Gastroesophageal sphincter (tissue), 4 donors: ENCODE measurements around the gene GZF1. TPM values are rescaled to one million over a fixed set of nuclear protein-coding genes. Genes with fewer than 3 reads are reported as not detected.

Experiments
- ATAC-seq: fragments of 150-250 bp; one replicate; pipeline ENCODE4 v1.9.1; 2016; ENCODE audit warnings: mild to moderate bottlenecking, moderate library complexity
- H3K27ac ChIP-seq, 4 donors: fragments of 200-600 bp; sonication (generic) in 3 of 4; 1 replicate in 3 of 4; 2 replicates in 1 of 4; pipeline ENCODE4 v1.5.1; 2016 to 2019
- H3K27me3 ChIP-seq: fragments of 200-600 bp; sonication (generic); one replicate; pipeline ENCODE4 v1.5.1; 2019
- H3K36me3 ChIP-seq, 2 donors: fragments of 200-600 bp; sonication (generic); one replicate each; pipeline ENCODE4 v1.5.1; 2019; ENCODE audit warnings: control low read depth in 1 of 2
- H3K4me1 ChIP-seq, 3 donors: fragments of 200-600 bp; sonication (generic); 1 replicate in 2 of 3; 2 replicates in 1 of 3; pipeline ENCODE4 v1.5.1; 2016 to 2019; ENCODE audit warnings: control low read depth in 2 of 3
- H3K4me3 ChIP-seq, 2 donors: fragments of 200-600 bp; sonication (generic); one replicate each; pipeline ENCODE4 v1.5.1; 2019; ENCODE audit warnings: mild to moderate bottlenecking in 1 of 2, moderate library complexity in 1 of 2
- H3K9me3 ChIP-seq, 3 donors: fragments of 200-600 bp; sonication (generic); one replicate each; pipeline ENCODE4 v1.5.1; 2017 to 2019; ENCODE audit warnings: control low read depth in 2 of 3
- EP300 ChIP-seq: sonication (generic); formaldehyde crosslinking; IDR thresholded peaks from one replicate; pipeline ENCODE4 v1.6.1; 2017; ENCODE audit warnings: antibody characterized with exemption, mild to moderate bottlenecking
- POLR2A ChIP-seq, 2 donors: fragments of 450-650 bp; IDR thresholded peaks; one replicate each; pipeline ENCODE4 v1.6.1; 2017; ENCODE audit warnings: antibody characterized with exemption in 2 of 2, mild to moderate bottlenecking in 2 of 2, moderate library complexity in 1 of 2
- POLR2AphosphoS5 ChIP-seq: sonication (generic); formaldehyde crosslinking; IDR thresholded peaks from one replicate; pipeline ENCODE4 v1.6.1; 2017; ENCODE audit warnings: antibody characterized with exemption
- WGBS, 2 donors: methylation state at CpG; one replicate each; pipeline ENCODE4 v1.1.5; 2018; ENCODE audit warnings: low coverage in 1 of 2; 5-methylcytosine and 5-hydroxymethylcytosine counted together
- total RNA-seq, 4 donors: library from RNA; depleted of rRNA; stranded (reverse); fragments of >200 nt; gene quantifications; one replicate each; pipeline ENCODE4 v1.1.0, GENCODE V29; 2016
- TF ChIP-seq, protein P1 (sequence below), 4 experiments: fragments of 200-600 bp in 2 of 4; fragments of 450-650 bp in 2 of 4; sonication (generic) in 1 of 4; IDR thresholded peaks; one replicate each; pipeline ENCODE4 v1.5.1; 2017 to 2019; ENCODE audit warnings: antibody characterized with exemption in 4 of 4, mild to moderate bottlenecking in 2 of 4, moderate library complexity in 2 of 4

The GZF1 gene
- total RNA-seq, 4 donors from 2014 or later = 13.5 to 18.8 (median 17.4) TPM

DNA sequence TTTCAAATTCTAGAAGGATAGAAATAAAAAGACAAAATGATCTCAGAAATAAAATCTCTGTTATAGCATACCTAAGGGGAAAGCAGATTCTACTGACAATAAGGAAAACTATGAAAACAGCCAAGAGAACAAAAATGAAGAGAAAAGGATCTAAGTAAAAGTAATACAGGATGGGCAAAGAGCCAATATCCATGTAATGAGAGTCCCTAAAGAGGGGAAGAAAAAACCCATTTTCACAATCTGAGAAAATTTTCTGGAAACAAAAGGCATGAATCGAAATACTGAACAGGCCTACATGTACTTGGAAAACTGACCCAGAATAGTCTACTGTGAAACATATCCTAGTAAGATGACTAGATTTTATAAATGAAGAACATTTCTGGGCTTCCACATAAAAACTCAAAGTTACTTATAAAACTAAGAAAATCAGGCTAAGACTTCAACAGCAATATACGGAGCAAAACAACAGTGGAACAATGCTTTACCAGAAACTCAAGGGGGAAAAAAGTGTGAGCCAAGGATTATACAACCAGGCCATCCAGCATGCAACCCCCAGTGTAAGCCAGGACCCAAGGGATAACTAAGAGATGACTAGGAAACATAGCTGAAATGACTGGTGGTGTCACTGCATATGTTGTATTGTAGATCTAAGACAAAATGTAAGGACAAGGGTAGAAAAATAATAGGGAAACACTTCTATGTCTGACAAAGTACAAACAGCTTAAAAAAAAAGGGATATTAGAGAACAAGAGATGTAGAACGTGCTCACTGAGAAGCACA, 49.1 kb downstream of the GZF1 start:
- H3K27me3 ChIP-seq = no peaks in the 10 kb centered on the region
- H3K4me1 ChIP-seq = peaks cover 3 to 57% (median 5%) of the 10 kb centered on the region in 3 donors
- 74 to 80% methylated on average over 2 to 3 of the region's 3 CpGs for WGBS, 2 donors
- no peak for ATAC-seq
- no peak overlapping the region for H3K4me3 ChIP-seq
- no peak for TF ChIP-seq POLR2A (IDR thresholded peaks at IDR 0.05)
- no peaks in the 10 kb centered on the region for H3K9me3 ChIP-seq
- no peaks in the 10 kb centered on the region for H3K36me3 ChIP-seq
- H3K27ac ChIP-seq = no peak overlapping the region

- TF ChIP-seq EP300 (no peak), POLR2A (IDR thresholded peaks at IDR 0.05) (no peak), POLR2AphosphoS5 (no peak)
- TF ChIP-seq, protein P1, sequence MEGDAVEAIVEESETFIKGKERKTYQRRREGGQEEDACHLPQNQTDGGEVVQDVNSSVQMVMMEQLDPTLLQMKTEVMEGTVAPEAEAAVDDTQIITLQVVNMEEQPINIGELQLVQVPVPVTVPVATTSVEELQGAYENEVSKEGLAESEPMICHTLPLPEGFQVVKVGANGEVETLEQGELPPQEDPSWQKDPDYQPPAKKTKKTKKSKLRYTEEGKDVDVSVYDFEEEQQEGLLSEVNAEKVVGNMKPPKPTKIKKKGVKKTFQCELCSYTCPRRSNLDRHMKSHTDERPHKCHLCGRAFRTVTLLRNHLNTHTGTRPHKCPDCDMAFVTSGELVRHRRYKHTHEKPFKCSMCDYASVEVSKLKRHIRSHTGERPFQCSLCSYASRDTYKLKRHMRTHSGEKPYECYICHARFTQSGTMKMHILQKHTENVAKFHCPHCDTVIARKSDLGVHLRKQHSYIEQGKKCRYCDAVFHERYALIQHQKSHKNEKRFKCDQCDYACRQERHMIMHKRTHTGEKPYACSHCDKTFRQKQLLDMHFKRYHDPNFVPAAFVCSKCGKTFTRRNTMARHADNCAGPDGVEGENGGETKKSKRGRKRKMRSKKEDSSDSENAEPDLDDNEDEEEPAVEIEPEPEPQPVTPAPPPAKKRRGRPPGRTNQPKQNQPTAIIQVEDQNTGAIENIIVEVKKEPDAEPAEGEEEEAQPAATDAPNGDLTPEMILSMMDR (IDR thresholded peaks at IDR 0.05) = no peak
- no peak for ATAC-seq
- Histone ChIP-seq H3K36me3 (no peaks in the 10 kb centered on the region), H3K4me3 (no peak overlapping the region), H3K27me3 (no peaks in the 10 kb centered on the region), H3K9me3 (no peaks in the 10 kb centered on the region), H3K4me1 (peaks cover 3 to 55% (median 5%) of the 10 kb centered on the region in 3 donors), H3K27ac (no peak overlapping the region)
- whole genome bisulfite sequencing, 2 donors = 33 to 71% methylated on average over 1 of the region's 1 CpG
Measured at GRCh38 chr20:23412026-23412425, 50.0 kb downstream of the GZF1 start.

DNA sequence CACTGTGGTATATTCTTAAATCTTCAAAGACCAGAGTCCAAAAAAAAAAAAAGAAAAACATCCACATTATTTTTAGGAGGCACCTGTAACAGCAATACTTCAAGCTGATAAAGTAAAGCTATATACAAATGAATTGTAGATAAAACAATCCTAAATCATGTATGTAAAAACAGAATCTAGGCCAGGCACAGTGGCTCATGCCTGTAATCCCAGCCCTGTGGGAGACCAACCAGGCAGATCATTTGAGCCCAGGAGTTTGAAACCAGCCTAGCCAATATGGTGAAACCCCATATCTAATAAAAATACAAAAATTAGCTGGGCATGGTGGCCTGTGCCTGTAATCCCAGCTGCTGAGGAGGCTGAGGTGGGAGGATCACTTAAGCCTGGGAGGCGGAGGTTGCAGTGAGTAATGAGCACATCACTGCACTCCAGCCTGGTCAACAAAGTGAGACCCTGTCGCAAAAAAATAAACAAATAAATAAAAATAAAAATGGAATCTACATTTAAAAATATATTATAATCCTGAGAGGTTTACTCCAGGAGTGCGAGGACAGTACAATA, 52.0 kb downstream of the GZF1 start:
- no peak for ATAC-seq
- H3K27ac ChIP-seq = no peak overlapping the region
- H3K9me3 ChIP-seq = no peaks in the 10 kb centered on the region
- 95 to 96% methylated on average over 3 of the region's 3 CpGs for WGBS, 2 donors
- H3K36me3 ChIP-seq = no peaks in the 10 kb centered on the region
- TF ChIP-seq, protein P1 (IDR thresholded peaks at IDR 0.05) = no peak
- no peak for TF ChIP-seq POLR2AphosphoS5
- TF ChIP-seq EP300 = no peak
- no peak for TF ChIP-seq POLR2A (IDR thresholded peaks at IDR 0.05)
- peaks cover 3 to 59% (median 5%) of the 10 kb centered on the region in 3 donors for H3K4me1 ChIP-seq
- no peak overlapping the region for H3K4me3 ChIP-seq
- H3K27me3 ChIP-seq = no peaks in the 10 kb centered on the region

GRCh38 chr20:23414526-23415188, 52.7 kb downstream of the GZF1 start:
- Histone ChIP-seq H3K4me3 (no peak overlapping the region), H3K27ac (no peak overlapping the region), H3K27me3 (no peaks in the 10 kb centered on the region), H3K9me3 (no peaks in the 10 kb centered on the region), H3K4me1 (peaks cover 3 to 64% (median 5%) of the 10 kb centered on the region in 3 donors), H3K36me3 (no peaks in the 10 kb centered on the region)
- no peak for ATAC-seq
- WGBS, 2 donors = 68 to 77% methylated on average over 1 of the region's 1 CpG
- no peak for TF ChIP-seq POLR2AphosphoS5
- TF ChIP-seq EP300 = no peak
- no peak for TF ChIP-seq POLR2A (IDR thresholded peaks at IDR 0.05)
- TF ChIP-seq, protein P1 (IDR thresholded peaks at IDR 0.05) = no peak

DNA sequence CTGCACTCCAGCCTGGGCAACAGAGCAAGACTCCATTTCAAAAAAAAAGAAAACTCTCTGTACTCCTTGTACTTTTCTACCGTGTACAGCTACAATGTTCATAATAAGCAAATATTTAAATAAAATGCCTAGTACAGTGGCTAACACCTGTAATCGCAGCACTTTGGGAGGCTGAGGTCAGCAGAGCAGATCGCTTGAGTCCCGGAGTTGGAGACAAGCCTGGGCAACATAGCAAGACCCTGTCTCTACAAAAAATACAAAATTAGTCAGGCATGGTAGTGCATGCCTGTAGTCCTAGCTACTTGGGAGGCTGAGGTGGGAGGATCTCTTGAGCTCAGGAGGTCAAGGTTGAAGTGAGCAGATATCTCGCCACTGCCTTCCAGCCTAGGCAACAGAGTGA, 53.6 kb downstream of the GZF1 start:
- no peaks in the 10 kb centered on the region for H3K27me3 ChIP-seq
- H3K4me1 ChIP-seq = peaks cover 3 to 66% (median 5%) of the 10 kb centered on the region in 3 donors
- ATAC-seq = no peak
- H3K27ac ChIP-seq = no peak overlapping the region
- H3K9me3 ChIP-seq = no peaks in the 10 kb centered on the region
- no peak for TF ChIP-seq EP300
- TF ChIP-seq, protein P1 (IDR thresholded peaks at IDR 0.05) = no peak
- no peak for TF ChIP-seq POLR2AphosphoS5
- no peak for TF ChIP-seq POLR2A (IDR thresholded peaks at IDR 0.05)
- no peak overlapping the region for H3K4me3 ChIP-seq
- H3K36me3 ChIP-seq = no peaks in the 10 kb centered on the region
- WGBS, 2 donors = 89 to 93% methylated on average over 5 of the region's 5 CpGs
